ENCODE measurements around the gene RNF150. TPM values are rescaled to one million over a fixed set of nuclear protein-coding genes. Genes with fewer than 3 reads are reported as not detected.

Gene RNF150
- total RNA-seq, 2 donors from 2014 or later: 2.3 to 4.6 TPM

DNA sequence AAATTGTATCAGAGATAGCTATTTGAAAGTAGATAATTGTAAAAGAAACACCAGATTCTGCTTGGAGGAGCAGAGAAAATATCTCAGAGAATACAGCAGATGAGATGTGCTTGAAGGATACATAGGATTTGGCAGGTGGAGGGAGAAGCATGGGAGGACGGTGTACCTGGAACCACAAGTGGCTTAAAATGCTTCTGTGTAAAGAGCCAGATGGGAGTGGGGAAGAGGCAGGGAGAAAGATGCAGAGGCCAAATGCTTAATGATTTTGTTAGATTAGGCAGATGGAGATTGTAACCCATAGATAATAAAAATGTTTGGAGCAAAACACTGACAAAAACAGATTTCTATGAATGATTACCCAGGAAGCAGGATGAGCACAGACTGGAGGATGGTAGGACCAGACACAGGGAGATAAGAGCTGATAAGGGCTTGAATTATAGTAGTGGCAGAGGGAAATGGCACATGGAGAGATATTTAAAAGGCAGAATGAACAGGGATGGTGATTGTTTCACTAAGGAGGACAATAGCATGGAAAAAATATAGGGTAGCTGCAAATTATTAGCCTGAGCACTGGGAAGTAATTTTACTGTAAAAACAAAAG lies 231.4 kb downstream of the RNF150 start:
- DNase-seq: no peak
- Histone ChIP-seq H3K36me3 (replicated peaks in 1 of 2; ENCODE audit: insufficient read depth in 1 of 2, low read depth in 2 of 2) (no peaks in the 10 kb centered on the region), H3K27me3 (no peaks in the 10 kb centered on the region), H3K27ac (no peak overlapping the region), H3K9me3 (no peaks in the 10 kb centered on the region), H3K4me3 (no peak overlapping the region), H3K4me1 (no peaks in the 10 kb centered on the region)
- no peak for ATAC-seq
- TF ChIP-seq, protein P1, sequence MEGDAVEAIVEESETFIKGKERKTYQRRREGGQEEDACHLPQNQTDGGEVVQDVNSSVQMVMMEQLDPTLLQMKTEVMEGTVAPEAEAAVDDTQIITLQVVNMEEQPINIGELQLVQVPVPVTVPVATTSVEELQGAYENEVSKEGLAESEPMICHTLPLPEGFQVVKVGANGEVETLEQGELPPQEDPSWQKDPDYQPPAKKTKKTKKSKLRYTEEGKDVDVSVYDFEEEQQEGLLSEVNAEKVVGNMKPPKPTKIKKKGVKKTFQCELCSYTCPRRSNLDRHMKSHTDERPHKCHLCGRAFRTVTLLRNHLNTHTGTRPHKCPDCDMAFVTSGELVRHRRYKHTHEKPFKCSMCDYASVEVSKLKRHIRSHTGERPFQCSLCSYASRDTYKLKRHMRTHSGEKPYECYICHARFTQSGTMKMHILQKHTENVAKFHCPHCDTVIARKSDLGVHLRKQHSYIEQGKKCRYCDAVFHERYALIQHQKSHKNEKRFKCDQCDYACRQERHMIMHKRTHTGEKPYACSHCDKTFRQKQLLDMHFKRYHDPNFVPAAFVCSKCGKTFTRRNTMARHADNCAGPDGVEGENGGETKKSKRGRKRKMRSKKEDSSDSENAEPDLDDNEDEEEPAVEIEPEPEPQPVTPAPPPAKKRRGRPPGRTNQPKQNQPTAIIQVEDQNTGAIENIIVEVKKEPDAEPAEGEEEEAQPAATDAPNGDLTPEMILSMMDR (IDR thresholded peaks at IDR 0.05): no peak
- TF ChIP-seq POLR2A (IDR thresholded peaks at IDR 0.05): no peak
- 96 to 100% methylated on average over 1 of the region's 1 CpG for WGBS, 2 donors
- intact Hi-C loops (cut with DNase I): no loop called here

DNA sequence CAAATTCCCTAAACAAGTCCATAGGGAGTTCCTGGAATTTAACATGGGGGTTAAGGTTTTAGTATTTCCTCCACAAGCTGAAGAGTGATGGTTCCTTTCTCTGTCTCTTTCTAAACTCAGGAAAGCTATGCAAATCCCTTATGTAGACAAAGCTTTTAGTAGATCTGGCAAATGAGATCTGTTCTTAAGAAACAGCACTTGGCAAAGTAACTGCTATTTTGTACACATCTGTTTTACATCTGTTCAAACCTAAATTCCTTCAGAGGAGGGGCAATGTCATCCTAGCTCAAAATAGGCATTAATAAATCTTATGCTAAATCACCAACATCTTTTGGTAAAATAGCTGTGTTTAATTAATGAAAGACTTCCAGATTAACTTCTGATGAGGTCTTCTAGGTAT lies 239.3 kb downstream of the RNF150 start:
- H3K27ac ChIP-seq: no peak overlapping the region
- ATAC-seq: no peak
- no peak overlapping the region for H3K4me3 ChIP-seq
- no peak for TF ChIP-seq POLR2A (IDR thresholded peaks at IDR 0.05)
- TF ChIP-seq, protein P1 (IDR thresholded peaks at IDR 0.05): no peak
- H3K9me3 ChIP-seq: no peaks in the 10 kb centered on the region
- DNase-seq: no peak
- H3K27me3 ChIP-seq: no peaks in the 10 kb centered on the region
- intact Hi-C loops (cut with DNase I): no loop called here
- no peaks in the 10 kb centered on the region for H3K4me1 ChIP-seq
- H3K36me3 ChIP-seq (replicated peaks in 1 of 2; ENCODE audit: insufficient read depth in 1 of 2, low read depth in 2 of 2): no peaks in the 10 kb centered on the region

DNA sequence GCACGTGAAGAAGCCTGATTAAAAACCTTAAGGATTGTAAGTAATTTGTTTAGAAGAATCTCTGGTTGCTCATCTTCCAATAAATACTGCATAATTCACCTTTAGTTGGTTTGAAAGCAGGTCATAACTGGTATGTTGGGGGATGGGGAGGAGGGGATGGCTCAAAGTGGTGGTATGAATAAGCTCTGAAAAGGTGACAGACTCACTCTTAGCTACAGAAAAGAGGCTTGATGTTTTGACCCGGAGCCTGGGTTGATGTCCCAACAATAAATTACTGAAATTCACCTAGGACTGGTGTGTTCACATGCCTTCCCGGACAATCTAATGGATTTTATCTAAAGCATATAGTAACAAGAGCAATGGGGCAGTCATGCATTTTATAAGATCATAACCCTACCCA lies 245.2 kb downstream of the RNF150 start:
- Histone ChIP-seq H3K4me1 (no peaks in the 10 kb centered on the region), H3K27me3 (no peaks in the 10 kb centered on the region), H3K4me3 (no peak overlapping the region), H3K9me3 (no peaks in the 10 kb centered on the region), H3K27ac (no peak overlapping the region), H3K36me3 (replicated peaks in 1 of 2; ENCODE audit: insufficient read depth in 1 of 2, low read depth in 2 of 2) (no peaks in the 10 kb centered on the region)
- DNase-seq (no peak), ATAC-seq (no peak)
- intact Hi-C loops (cut with DNase I): no loop called here
- WGBS, 2 donors: 78 to 84% methylated on average over 3 of the region's 3 CpGs
- TF ChIP-seq POLR2A (IDR thresholded peaks at IDR 0.05): no peak
- TF ChIP-seq, protein P1 (IDR thresholded peaks at IDR 0.05): no peak

DNA sequence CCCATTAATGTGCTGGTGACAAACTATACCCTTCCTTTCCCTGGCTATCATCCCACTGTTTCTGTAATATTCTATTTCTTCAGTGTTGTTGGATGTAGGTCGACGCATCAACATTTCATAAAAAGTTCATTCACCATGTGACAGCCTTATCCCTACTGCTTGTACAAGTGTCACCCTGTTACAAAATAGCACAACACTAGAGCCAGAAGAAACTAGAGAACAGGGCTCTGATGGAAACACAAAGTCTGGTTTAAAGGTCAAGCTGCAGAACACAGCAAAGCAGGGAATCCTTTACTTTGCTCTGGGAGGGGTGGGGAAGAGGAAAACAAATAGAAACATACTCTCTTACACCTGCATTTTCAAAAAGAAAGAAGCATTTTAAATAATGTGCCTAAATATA lies 245.8 kb downstream of the RNF150 start:
- H3K4me1 ChIP-seq: no peaks in the 10 kb centered on the region
- H3K36me3 ChIP-seq (replicated peaks in 1 of 2; ENCODE audit: insufficient read depth in 1 of 2, low read depth in 2 of 2): no peaks in the 10 kb centered on the region
- no peak overlapping the region for H3K27ac ChIP-seq
- H3K27me3 ChIP-seq: no peaks in the 10 kb centered on the region
- intact Hi-C loops (cut with DNase I): no loop called here
- TF ChIP-seq, protein P1 (IDR thresholded peaks at IDR 0.05): no peak
- TF ChIP-seq POLR2A (IDR thresholded peaks at IDR 0.05): no peak
- WGBS, 2 donors: 89 to 91% methylated on average over 2 of the region's 2 CpGs
- ATAC-seq (no peak), DNase-seq (no peak)
- H3K4me3 ChIP-seq: no peak overlapping the region
- H3K9me3 ChIP-seq: no peaks in the 10 kb centered on the region

DNA sequence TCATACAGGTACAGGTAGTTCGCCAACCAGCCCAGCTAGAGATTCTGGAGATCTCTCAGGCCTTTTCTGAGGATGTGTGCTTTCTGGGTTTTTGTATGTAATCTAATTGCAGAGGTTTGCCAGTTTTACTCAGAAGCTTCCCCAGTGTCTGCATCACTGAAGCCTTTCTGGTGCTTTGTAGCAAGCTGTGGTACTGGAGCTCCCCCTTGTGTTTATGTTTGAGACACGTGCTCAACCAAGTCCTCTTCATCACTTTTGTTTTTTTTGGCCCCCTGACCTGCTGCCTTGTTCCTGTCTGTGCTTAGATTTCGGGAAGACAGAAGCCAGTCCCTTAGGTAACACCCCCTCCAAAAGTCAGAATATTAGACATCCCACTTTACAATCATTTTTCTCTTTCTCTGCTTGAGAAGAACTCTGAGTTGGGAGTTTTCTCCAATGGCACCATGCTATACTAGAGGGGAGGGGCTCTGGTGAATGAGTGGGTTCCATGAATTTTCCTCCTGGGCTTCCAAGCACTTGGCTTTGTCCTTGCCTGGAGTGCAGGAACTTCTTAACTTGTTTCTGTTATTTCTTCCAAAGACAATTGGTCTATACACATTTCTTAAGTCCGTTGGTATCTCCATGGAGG lies 248.7 kb downstream of the RNF150 start:
- H3K36me3 ChIP-seq (replicated peaks in 1 of 2; ENCODE audit: insufficient read depth in 1 of 2, low read depth in 2 of 2): no peaks in the 10 kb centered on the region
- H3K27ac ChIP-seq: no peak overlapping the region
- no peak for TF ChIP-seq POLR2A (IDR thresholded peaks at IDR 0.05)
- TF ChIP-seq, protein P1 (IDR thresholded peaks at IDR 0.05): peak in 6 of 7 experiments; percentile 22 to 49 (median 33)
- 63 to 66% methylated on average over 4 of the region's 4 CpGs for WGBS, 2 donors
- DNase-seq (peak; percentile 16 to 55 (median 32)), ATAC-seq (no peak)
- no peaks in the 10 kb centered on the region for H3K9me3 ChIP-seq
- intact Hi-C loops (cut with DNase I): no loop called here
- H3K27me3 ChIP-seq: no peaks in the 10 kb centered on the region
- H3K4me3 ChIP-seq: no peak overlapping the region
- H3K4me1 ChIP-seq: no peaks in the 10 kb centered on the region

All from body of pancreas (tissue), 4 donors.